HG02938 (cell line): Measurements from ENCODE around the gene RERE.

Source experiments
- ATAC-seq: cut with Tn5 transposase; IDR thresholded peaks from one replicate; pipeline ENCODE4 v1.9.1; 2021; ENCODE audit warnings: mild to moderate bottlenecking, moderate library complexity; ENCODE audit not compliant: unreplicated experiment

The RERE gene

GRCh38 chr1:8344893-8345507 is 472.4 kb downstream of the RERE start:
- ATAC-seq: no peak

- ATAC-seq: no peak
These were observed 473.9 kb downstream of the RERE start for GRCh38 chr1:8343464-8344001.

GRCh38 chr1:8343044-8343443 is 474.4 kb downstream of the RERE start:
- ATAC-seq: no peak

- ATAC-seq: no peak
These were observed 475.1 kb downstream of the RERE start for GRCh38 chr1:8342325-8342724.

- ATAC-seq: no peak
These were observed 477.0 kb downstream of the RERE start for GRCh38 chr1:8340448-8340847.

GRCh38 chr1:8339203-8339600 is 478.2 kb downstream of the RERE start:
- ATAC-seq: no peak

GRCh38 chr1:8338526-8339202 is 478.8 kb downstream of the RERE start:
- no peak for ATAC-seq

- ATAC-seq: no peak
These were observed 479.5 kb downstream of the RERE start for GRCh38 chr1:8337776-8338525.

GRCh38 chr1:8335246-8335645 is 482.2 kb downstream of the RERE start:
- ATAC-seq: no peak

- ATAC-seq: no peak
These were observed 483.2 kb downstream of the RERE start for GRCh38 chr1:8334106-8334851.

GRCh38 chr1:8333246-8333987 is 484.0 kb downstream of the RERE start:
- ATAC-seq: no peak

GRCh38 chr1:8332806-8333205 is 484.6 kb downstream of the RERE start:
- ATAC-seq: no peak

GRCh38 chr1:8330271-8331125 is 486.9 kb downstream of the RERE start:
- no peak for ATAC-seq

- no peak for ATAC-seq
These were observed 487.6 kb downstream of the RERE start for GRCh38 chr1:8329858-8330257.

- no peak for ATAC-seq
These were observed 488.0 kb downstream of the RERE start for GRCh38 chr1:8329439-8329838.

GRCh38 chr1:8328271-8328670 is 489.2 kb downstream of the RERE start:
- no peak for ATAC-seq

GRCh38 chr1:8326265-8326664 is 491.2 kb downstream of the RERE start:
- no peak for ATAC-seq

- ATAC-seq: no peak
These were observed 491.7 kb downstream of the RERE start for GRCh38 chr1:8325771-8326170.

GRCh38 chr1:8324176-8324810 is 493.1 kb downstream of the RERE start:
- no peak for ATAC-seq
